Stimulated activated CD4-positive, alpha-beta T cell treated with anti-CD3 and anti-CD28 coated beads, Interleukin-15, amount 100 ng/mL, for 48 hours (primary cell): ENCODE results near the gene ZNF320.
"Not testable (repeated sequence)": the region's sequence is repeated elsewhere in the genome, so short reads cannot be mapped to it uniquely, and the experiment has no call there.

Experiments used
- DNase-seq, 2 donors: peaks; one replicate each; pipeline ENCODE4 v3.0.0-alpha.2; 2020; ENCODE audit warnings: low read depth in 2 of 2

Gene ZNF320

GRCh38 chr19:52897138-52897935 is at the start of gene ZNF320:
ZNF320 (minus strand) TSS chr19:52897635; CDS start chr19:52890255, 7,380 bp downstream.
- DNase-seq: peak; percentile 86 to 89

- no peak for DNase-seq
Observed at GRCh38 chr19:52946322-52947310, 49.2 kb upstream of the ZNF320 start.

GRCh38 chr19:52945652-52946321 is 48.4 kb upstream of the ZNF320 start:
- no peak for DNase-seq

- not testable (repeated sequence) for DNase-seq
Observed at GRCh38 chr19:52944703-52945493, 47.5 kb upstream of the ZNF320 start.

- no peak for DNase-seq
Observed at GRCh38 chr19:52943884-52944643, 46.6 kb upstream of the ZNF320 start.

GRCh38 chr19:52943134-52943883 is 45.9 kb upstream of the ZNF320 start:
- DNase-seq: no peak

- peak; percentile 82 to 88 for DNase-seq
Observed at GRCh38 chr19:52942386-52943133, 45.1 kb upstream of the ZNF320 start.

- no peak for DNase-seq
Observed at GRCh38 chr19:52941941-52942385, 44.5 kb upstream of the ZNF320 start.

GRCh38 chr19:52941523-52941922 is 44.1 kb upstream of the ZNF320 start:
- DNase-seq: not testable (repeated sequence)

GRCh38 chr19:52940905-52941304 is 43.5 kb upstream of the ZNF320 start:
- not testable (repeated sequence) for DNase-seq

GRCh38 chr19:52938761-52939160 is 41.3 kb upstream of the ZNF320 start:
- no peak for DNase-seq

GRCh38 chr19:52936954-52937325 is 39.5 kb upstream of the ZNF320 start:
- DNase-seq: no peak

- no peak for DNase-seq
Observed at GRCh38 chr19:52936151-52936953, 38.9 kb upstream of the ZNF320 start.

- DNase-seq: no peak
Observed at GRCh38 chr19:52935434-52935833, 38.0 kb upstream of the ZNF320 start.

GRCh38 chr19:52924641-52925040 is 27.2 kb upstream of the ZNF320 start:
- DNase-seq: not testable (repeated sequence)

- no peak for DNase-seq
Observed at GRCh38 chr19:52923778-52924593, 26.6 kb upstream of the ZNF320 start.
